Common myeloid progenitor, CD34-positive (primary cell): ENCODE data around the gene KRT76.
A peak's percentile ranks its signal among the peaks of the same experiment; 100 is the strongest.
"Not testable (repeated sequence)": the region's sequence is repeated elsewhere in the genome, so short reads cannot be mapped to it uniquely, and the experiment has no call there.

Experiments used
- CTCF ChIA-PET: fragments of 350-600 bp; sonication (Branson Sonifier 250); formaldehyde crosslinking; loops from one replicate; lab custom pipeline; 2021; ENCODE audit warnings: antibody characterized with exemption; lab: Charles Lee
- POLR2A ChIA-PET: fragments of 350-600 bp; sonication (Branson Sonifier 250); formaldehyde crosslinking; loops from one replicate; lab custom pipeline; 2021; ENCODE audit warnings: antibody characterized with exemption; lab: Charles Lee
- DNase-seq, 3 donors: peaks; one replicate each; pipeline versions ENCODE4 v3.0.0 to v3.0.0-alpha.2; 2013
- H3K27ac ChIP-seq, 2 experiments: 1 replicate in 1 of 2; 2 replicates in 1 of 2; pipeline ENCODE4 v1.7.0; 2013; ENCODE audit warnings: inconsistent platforms in 2 of 2, low read length in 2 of 2, mild to moderate bottlenecking in 2 of 2, low read depth in 1 of 2, moderate library complexity in 1 of 2; ENCODE audit not compliant: severe bottlenecking in 2 of 2, insufficient read depth in 1 of 2, poor library complexity in 1 of 2
- H3K27me3 ChIP-seq, 5 experiments: replicated peaks in 2 of 5; 1 replicate in 3 of 5; 2 replicates in 2 of 5; pipeline versions ENCODE4 v1.6.1 to v1.7.0; 2013; ENCODE audit warnings: low read length in 4 of 5, mild to moderate bottlenecking in 2 of 5, moderate library complexity in 2 of 5, inconsistent platforms in 1 of 5; ENCODE audit not compliant: insufficient read depth in 5 of 5, control insufficient read depth in 4 of 5
- H3K36me3 ChIP-seq, 4 experiments: 1 replicate in 2 of 4; 2 replicates in 2 of 4; pipeline versions ENCODE4 v1.6.1 to v1.7.0; 2013; ENCODE audit warnings: low read length in 3 of 4, control low read depth in 1 of 4, mild to moderate bottlenecking in 1 of 4; ENCODE audit not compliant: control insufficient read depth in 4 of 4, insufficient read depth in 4 of 4
- H3K4me1 ChIP-seq, 4 experiments: 1 replicate in 3 of 4; 2 replicates in 1 of 4; pipeline versions ENCODE4 v1.6.1 to v1.7.1; 2013; ENCODE audit warnings: low read length in 3 of 4, mild to moderate bottlenecking in 3 of 4, control low read depth in 1 of 4, inconsistent platforms in 1 of 4, moderate library complexity in 1 of 4; ENCODE audit not compliant: control insufficient read depth in 4 of 4, insufficient read depth in 4 of 4; ENCODE audit errors: control extremely low read depth in 1 of 4
- H3K4me3 ChIP-seq, 7 experiments: 1 replicate in 4 of 7; 2 replicates in 3 of 7; pipeline versions ENCODE4 v1.5.1 to v1.7.0; 2013; ENCODE audit warnings: mild to moderate bottlenecking in 7 of 7, low read length in 6 of 7, moderate library complexity in 6 of 7, inconsistent platforms in 2 of 7, low read depth in 2 of 7, control low read depth in 1 of 7; ENCODE audit not compliant: insufficient read depth in 4 of 7, control insufficient read depth in 1 of 7; ENCODE audit errors: extremely low read depth in 1 of 7
- H3K9me3 ChIP-seq, 5 experiments: 1 replicate in 4 of 5; 2 replicates in 1 of 5; pipeline versions ENCODE4 v1.6.1 to v1.7.1; 2013; ENCODE audit warnings: low read length in 4 of 5, mild to moderate bottlenecking in 2 of 5, inconsistent platforms in 1 of 5, low read depth in 1 of 5, moderate library complexity in 1 of 5; ENCODE audit not compliant: control insufficient read depth in 4 of 5, insufficient read depth in 2 of 5; ENCODE audit errors: control extremely low read depth in 1 of 5
- WGBS: methylation state at CpG from one replicate; pipeline ENCODE4 v1.1.5; 2013; ENCODE audit not compliant: insufficient coverage; 5-methylcytosine and 5-hydroxymethylcytosine counted together

KRT76 gene

DNA sequence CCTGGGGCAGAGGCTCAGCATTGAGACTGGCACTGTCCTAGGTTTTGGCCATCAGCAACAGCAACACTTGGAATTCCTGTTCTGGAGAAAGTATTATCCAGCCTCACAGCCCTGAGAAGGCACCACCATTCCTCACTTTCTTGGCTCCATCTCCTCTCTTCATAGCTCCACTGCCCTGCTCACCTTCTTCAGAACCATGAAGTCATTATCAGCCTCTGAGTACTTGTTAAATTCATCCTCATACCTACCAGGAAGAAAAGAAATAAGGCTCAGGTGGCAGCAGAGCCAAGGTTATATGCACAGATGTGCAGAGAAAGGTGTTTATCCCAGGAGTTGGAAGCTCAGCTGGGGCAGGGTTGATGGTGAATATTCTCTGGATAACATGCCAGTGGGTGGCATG, 25.4 kb downstream of the KRT76 start:
- Histone ChIP-seq H3K9me3 (peaks cover 0 to 5% (median 0%) of the 10 kb centered on the region in 5 experiments), H3K4me3 (no peak overlapping the region), H3K36me3 (no peaks in the 10 kb centered on the region), H3K27ac (no peak overlapping the region), H3K27me3 (peaks cover 2 to 42% (median 9%) of the 10 kb centered on the region in 5 experiments), H3K4me1 (peaks cover 0 to 5% (median 1%) of the 10 kb centered on the region in 4 experiments)
- POLR2A ChIA-PET, result no interaction called here
- CTCF ChIA-PET, result no interaction called here
- DNase-seq, result no peak

DNA sequence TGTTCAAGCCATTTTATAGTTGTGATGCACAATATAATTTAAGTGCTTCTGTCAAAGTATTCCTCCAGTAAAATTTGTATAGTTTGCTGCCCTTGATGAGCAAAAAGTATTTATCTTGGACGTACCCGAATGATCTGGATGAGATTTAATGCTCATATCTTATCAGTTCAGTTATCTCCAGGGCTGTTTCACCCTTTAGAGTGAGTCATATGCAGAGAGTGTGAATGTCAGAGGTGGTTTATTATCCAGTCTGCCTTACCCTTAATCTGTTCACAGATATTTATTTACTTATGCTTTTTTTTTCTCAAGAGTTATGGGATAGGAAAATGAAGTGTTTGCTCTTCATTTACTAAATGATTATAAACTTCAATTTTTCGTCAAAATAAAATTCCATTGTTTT, 26.6 kb downstream of the KRT76 start:
- H3K4me1 ChIP-seq, H3K36me3 ChIP-seq, H3K4me3 ChIP-seq, DNase-seq, POLR2A ChIA-PET, H3K27ac ChIP-seq, H3K9me3 ChIP-seq, CTCF ChIA-PET: not testable (repeated sequence)
- 75% methylated on average over 2 of the region's 3 CpGs for WGBS
- peaks cover 2 to 50% (median 4%) of the 10 kb centered on the region in 5 experiments for H3K27me3 ChIP-seq

DNA sequence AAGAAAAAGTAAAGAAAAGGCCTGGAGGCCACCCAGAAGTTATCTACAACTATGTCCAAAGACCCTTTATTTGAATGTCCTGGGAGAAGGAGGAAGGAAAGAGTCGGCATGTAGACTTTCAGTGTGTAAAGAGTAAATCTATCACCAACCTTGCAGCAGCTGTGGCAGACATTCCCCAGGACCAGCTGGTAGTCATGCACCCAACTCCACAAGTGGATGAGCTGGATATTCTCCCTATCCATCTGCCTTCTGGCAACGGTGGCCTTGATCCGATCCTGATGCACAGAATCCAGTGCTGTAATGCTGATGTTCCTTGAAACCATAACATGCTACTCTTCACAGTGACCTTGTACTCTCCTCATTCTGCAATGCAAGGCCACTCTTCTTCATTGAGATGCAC, 27.3 kb downstream of the KRT76 start:
- POLR2A ChIA-PET, result no interaction called here
- DNase-seq, result no peak
- Histone ChIP-seq H3K36me3 (no peaks in the 10 kb centered on the region), H3K4me1 (peaks cover 0 to 5% (median 1%) of the 10 kb centered on the region in 4 experiments), H3K27ac (no peak overlapping the region), H3K4me3 (no peak overlapping the region), H3K9me3 (peaks cover 0 to 5% (median 0%) of the 10 kb centered on the region in 5 experiments), H3K27me3 (peaks cover 2 to 53% (median 4%) of the 10 kb centered on the region in 5 experiments)
- 96% methylated on average over 2 of the region's 3 CpGs for WGBS
- CTCF ChIA-PET, result no interaction called here

DNA sequence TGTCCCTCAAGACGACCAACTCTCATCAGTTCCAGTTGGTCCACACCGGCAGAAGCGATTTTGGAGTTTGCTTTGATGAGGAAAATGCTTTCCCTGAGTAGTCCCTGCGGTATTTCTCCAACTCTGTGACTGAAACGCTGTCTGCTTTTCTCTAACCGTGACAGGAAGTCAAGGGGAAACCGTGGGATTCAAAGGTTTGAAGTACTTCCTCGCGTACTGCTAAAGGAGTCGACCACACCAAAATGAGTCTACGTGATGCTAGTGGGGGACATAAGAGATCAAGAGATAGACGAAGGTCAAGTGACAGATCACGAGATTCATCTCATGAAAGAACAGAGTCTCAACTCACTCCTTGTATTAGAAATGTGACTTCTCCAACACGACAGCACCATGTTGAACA, 28.6 kb downstream of the KRT76 start:
- WGBS, result 20% methylated on average over 12 of the region's 14 CpGs
- H3K36me3 ChIP-seq, result no peaks in the 10 kb centered on the region
- POLR2A ChIA-PET, result no interaction called here
- no peak overlapping the region for H3K27ac ChIP-seq
- H3K9me3 ChIP-seq, result peaks cover 0 to 5% (median 0%) of the 10 kb centered on the region in 5 experiments
- peaks cover 2 to 54% (median 4%) of the 10 kb centered on the region in 5 experiments for H3K27me3 ChIP-seq
- H3K4me1 ChIP-seq, result peaks cover 0 to 5% (median 1%) of the 10 kb centered on the region in 4 experiments
- DNase-seq, result peak in 2 of 3 donors; percentile 4
- no peak overlapping the region for H3K4me3 ChIP-seq
- CTCF ChIA-PET, result no interaction called here

DNA sequence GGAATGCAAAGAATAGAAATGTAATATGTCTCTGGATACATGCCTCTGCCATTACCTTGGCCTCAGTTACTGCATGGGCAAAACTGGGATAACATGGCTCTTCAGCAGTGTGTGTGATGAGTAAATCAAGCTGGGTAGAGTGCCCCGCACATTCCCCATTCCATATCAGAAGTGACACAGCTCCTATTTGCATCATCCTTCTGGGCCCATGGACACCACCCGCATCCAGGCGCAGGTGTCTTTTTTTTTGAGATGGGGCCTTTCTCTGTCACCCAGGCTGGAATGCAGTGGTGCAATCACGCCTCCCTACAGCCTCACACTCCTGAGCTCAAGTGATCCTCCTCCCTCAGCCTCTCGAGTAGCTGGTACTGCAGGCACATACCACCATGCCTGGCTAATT, 31.6 kb downstream of the KRT76 start:
- no peak overlapping the region for H3K4me3 ChIP-seq
- CTCF ChIA-PET, result no interaction called here
- no peak for DNase-seq

DNA sequence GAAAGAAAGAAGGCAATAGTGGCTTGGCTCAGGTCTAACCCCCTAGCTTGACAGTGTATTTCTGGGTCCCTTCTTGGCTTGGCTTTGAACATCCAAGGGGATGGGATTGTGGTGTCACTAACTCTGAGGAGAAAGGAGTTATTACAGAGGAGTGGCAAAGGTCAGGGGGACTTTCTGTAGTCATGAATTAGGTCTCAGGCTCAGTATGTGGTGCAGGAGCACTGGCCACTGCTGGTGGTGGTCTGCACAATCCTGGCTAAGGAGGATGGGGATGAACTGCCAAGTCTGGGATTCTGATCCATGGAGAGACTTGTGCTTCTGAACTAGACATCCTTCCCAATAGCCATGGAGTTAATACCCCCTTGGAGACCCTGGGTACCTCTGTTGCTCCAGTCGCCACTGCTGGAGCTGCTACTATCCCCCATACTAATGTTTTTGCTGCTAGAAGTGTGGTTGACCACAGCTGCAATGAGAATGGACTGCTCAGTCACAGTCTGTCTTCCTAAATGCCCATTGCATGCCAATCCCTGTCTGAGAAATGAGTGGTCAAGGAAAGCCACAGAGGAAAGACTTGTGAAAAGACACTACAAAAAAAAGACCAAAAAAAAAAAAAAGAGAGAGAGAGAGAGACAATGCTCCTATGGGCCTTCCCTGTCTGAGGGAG, 32.5 kb downstream of the KRT76 start:
- Histone ChIP-seq H3K4me1 (peaks cover 0 to 5% (median 1%) of the 10 kb centered on the region in 4 experiments), H3K27me3 (peaks cover 0 to 41% (median 4%) of the 10 kb centered on the region in 5 experiments), H3K36me3 (no peaks in the 10 kb centered on the region), H3K27ac (no peak overlapping the region), H3K9me3 (no peaks in the 10 kb centered on the region), H3K4me3 (no peak overlapping the region)
- POLR2A ChIA-PET, result no interaction called here
- no peak for DNase-seq
- CTCF ChIA-PET, result no interaction called here
- 83% methylated on average over 1 of the region's 1 CpG for WGBS

More for the DNA sequence above, 31.6 kb downstream of the KRT76 start:
- POLR2A ChIA-PET, result interaction anchor here (0.5 kb wide), 1 partner anchor 55 kb away, joined by 4 read pairs; no protein-coding TSS in a partner anchor
- no peak overlapping the region for H3K27ac ChIP-seq
- WGBS, result 95% methylated on average over 2 of the region's 5 CpGs
- H3K9me3 ChIP-seq, result no peaks in the 10 kb centered on the region
- peaks cover 2 to 46% (median 4%) of the 10 kb centered on the region in 5 experiments for H3K27me3 ChIP-seq
- peaks cover 0 to 5% (median 1%) of the 10 kb centered on the region in 4 experiments for H3K4me1 ChIP-seq
- no peaks in the 10 kb centered on the region for H3K36me3 ChIP-seq

DNA sequence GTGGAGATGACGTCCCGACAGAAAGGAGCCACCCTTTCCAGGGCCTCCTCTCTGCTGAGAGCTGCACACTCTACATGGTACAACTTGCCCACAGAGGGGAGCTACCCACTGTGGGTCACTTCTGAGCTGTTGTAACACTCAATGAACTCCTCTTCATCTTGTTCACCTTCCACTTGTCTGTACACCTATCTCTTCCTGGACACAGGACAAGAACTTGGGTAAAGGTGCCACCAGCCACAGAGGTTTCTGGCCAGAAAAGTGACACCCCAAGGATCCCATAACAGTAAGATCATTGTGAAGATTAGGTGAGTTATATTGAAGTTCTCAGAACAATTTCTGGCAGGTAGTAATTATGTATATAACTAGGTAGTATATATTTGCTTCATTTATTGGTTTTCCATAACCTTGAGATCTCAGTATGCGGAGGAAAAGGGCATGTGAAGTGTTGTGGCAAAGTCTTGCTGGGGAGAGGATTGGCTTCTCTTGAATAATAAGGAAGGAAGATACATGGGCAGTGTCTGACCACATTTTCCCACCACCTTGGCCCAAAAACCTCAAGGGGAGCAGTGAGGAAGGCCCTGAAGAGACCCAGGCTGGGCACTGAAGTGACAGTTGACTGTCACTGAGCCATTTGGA, 34.2 kb downstream of the KRT76 start:
- Histone ChIP-seq H3K27me3 (peaks cover 0 to 37% (median 4%) of the 10 kb centered on the region in 5 experiments), H3K4me3 (no peak overlapping the region), H3K36me3 (no peaks in the 10 kb centered on the region), H3K4me1 (no peaks in the 10 kb centered on the region), H3K9me3 (no peaks in the 10 kb centered on the region), H3K27ac (no peak overlapping the region)
- DNase-seq, result no peak
- 76% methylated on average over 2 of the region's 3 CpGs for WGBS
- ChIA-PET CTCF (interaction anchor here (1.1 kb wide), 1 partner anchor 159 kb away, joined by 3 read pairs; no protein-coding TSS in a partner anchor), POLR2A (no interaction called here)
